ENCODE data around the gene TBXA2R.

The TBXA2R gene

GRCh38 chr19:3642296-3642695 is 35.6 kb upstream of the TBXA2R start:
- no peaks in the 10 kb centered on the region for H3K4me1 Mint-ChIP-seq
- no peaks in the 10 kb centered on the region for H3K27me3 Mint-ChIP-seq (ENCODE audit: low read depth)
- no peak overlapping the region for H3K4me3 Mint-ChIP-seq
- no peaks in the 10 kb centered on the region for H3K9me3 Mint-ChIP-seq
- H3K27ac Mint-ChIP-seq, result no peak overlapping the region
- TF ChIP-seq, protein P1, sequence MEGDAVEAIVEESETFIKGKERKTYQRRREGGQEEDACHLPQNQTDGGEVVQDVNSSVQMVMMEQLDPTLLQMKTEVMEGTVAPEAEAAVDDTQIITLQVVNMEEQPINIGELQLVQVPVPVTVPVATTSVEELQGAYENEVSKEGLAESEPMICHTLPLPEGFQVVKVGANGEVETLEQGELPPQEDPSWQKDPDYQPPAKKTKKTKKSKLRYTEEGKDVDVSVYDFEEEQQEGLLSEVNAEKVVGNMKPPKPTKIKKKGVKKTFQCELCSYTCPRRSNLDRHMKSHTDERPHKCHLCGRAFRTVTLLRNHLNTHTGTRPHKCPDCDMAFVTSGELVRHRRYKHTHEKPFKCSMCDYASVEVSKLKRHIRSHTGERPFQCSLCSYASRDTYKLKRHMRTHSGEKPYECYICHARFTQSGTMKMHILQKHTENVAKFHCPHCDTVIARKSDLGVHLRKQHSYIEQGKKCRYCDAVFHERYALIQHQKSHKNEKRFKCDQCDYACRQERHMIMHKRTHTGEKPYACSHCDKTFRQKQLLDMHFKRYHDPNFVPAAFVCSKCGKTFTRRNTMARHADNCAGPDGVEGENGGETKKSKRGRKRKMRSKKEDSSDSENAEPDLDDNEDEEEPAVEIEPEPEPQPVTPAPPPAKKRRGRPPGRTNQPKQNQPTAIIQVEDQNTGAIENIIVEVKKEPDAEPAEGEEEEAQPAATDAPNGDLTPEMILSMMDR (IDR thresholded peaks at IDR 0.05; ENCODE audit: unreplicated experiment in 3 of 3), result no peak
- H3K36me3 Mint-ChIP-seq (ENCODE audit: low read depth), result peaks cover 12% of the 10 kb centered on the region

DNA sequence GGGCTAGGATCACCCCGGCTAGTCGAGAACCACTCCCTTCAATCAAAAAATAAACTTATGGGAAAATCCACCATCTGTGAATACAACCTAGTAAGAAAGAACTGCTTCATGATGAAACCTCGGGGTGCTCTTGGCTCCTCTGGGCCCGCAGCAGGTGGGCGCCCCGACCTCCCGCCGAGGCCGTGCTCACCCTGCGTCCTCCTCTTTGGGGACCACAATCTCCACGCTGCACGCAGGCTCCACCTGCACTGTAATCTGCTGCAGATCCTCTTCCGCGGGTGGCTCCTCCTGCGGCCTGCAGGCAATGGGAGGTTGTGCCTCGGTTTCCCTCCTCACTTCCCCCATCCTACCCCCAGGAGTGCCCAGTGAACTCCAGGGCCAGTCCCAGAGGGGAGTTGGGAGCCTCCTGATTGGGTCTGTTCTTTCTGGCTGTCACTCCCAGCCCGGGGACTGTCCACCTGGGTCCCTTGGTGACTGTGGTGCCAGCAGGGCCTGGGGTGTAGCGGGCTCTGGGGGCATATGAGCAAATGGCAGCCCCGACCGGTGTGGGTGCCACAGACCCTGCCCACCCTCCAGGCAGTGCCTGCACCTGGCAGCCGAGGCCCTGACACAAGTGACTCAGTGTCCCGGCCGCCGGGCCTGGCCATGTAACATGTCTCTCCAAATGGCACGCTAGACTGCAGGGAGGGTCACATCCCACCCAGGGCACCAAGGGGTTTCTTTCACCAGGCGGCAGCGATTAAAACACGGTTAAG is 35.0 kb upstream of the TBXA2R start:
- Mint-ChIP-seq H3K27ac (no peak overlapping the region), H3K9me3 (no peaks in the 10 kb centered on the region), H3K4me1 (no peaks in the 10 kb centered on the region), H3K4me3 (no peak overlapping the region), H3K27me3 (ENCODE audit: low read depth) (no peaks in the 10 kb centered on the region), H3K36me3 (ENCODE audit: low read depth) (peaks cover 11% of the 10 kb centered on the region)
- TF ChIP-seq, protein P1 (IDR thresholded peaks at IDR 0.05; ENCODE audit: unreplicated experiment in 3 of 3), result no peak

DNA sequence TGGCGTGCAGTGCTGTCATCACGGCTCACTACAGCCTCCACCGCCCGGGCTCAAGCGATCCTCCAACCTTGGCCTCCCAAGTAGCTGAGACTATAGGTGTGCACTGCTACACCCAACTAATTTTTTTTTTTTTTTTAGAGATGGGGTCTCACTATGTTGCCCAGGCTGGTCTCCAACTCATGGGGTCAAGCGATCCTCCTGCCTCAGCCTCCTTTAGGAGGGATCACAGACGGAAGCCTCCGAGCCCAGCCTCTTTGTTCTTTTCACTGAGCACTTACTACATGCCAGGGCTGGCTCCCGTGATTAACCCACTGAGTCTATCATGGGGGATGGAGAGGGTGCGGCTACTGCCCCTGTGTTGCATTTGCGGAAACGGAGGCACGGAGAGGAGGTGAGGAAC is 32.8 kb upstream of the TBXA2R start:
- Mint-ChIP-seq H3K9me3 (no peaks in the 10 kb centered on the region), H3K4me1 (no peaks in the 10 kb centered on the region), H3K4me3 (no peak overlapping the region), H3K27ac (no peak overlapping the region), H3K36me3 (ENCODE audit: low read depth) (peaks cover 8% of the 10 kb centered on the region), H3K27me3 (ENCODE audit: low read depth) (no peaks in the 10 kb centered on the region)
- TF ChIP-seq, protein P1 (IDR thresholded peaks at IDR 0.05; ENCODE audit: unreplicated experiment in 3 of 3), result no peak

GRCh38 chr19:3638208-3639193 is 31.8 kb upstream of the TBXA2R start:
- no peaks in the 10 kb centered on the region for H3K9me3 Mint-ChIP-seq
- no peak overlapping the region for H3K4me3 Mint-ChIP-seq
- H3K27ac Mint-ChIP-seq, result no peak overlapping the region
- H3K36me3 Mint-ChIP-seq (ENCODE audit: low read depth), result peaks cover 8% of the 10 kb centered on the region
- H3K27me3 Mint-ChIP-seq (ENCODE audit: low read depth), result no peaks in the 10 kb centered on the region
- no peaks in the 10 kb centered on the region for H3K4me1 Mint-ChIP-seq
- TF ChIP-seq, protein P1 (IDR thresholded peaks at IDR 0.05; ENCODE audit: unreplicated experiment in 3 of 3), result no peak

- Mint-ChIP-seq H3K4me3 (no peak overlapping the region), H3K9me3 (no peaks in the 10 kb centered on the region), H3K36me3 (ENCODE audit: low read depth) (peaks cover 8% of the 10 kb centered on the region), H3K27ac (no peak overlapping the region), H3K27me3 (ENCODE audit: low read depth) (no peaks in the 10 kb centered on the region), H3K4me1 (no peaks in the 10 kb centered on the region)
- TF ChIP-seq, protein P1 (IDR thresholded peaks at IDR 0.05; ENCODE audit: unreplicated experiment in 3 of 3), result no peak
Measured at GRCh38 chr19:3637621-3638020, 30.9 kb upstream of the TBXA2R start.

Measured in nephron (organoid).